DMS153 (cell line): ENCODE measurements around the gene GPC4.
"Not testable (repeated sequence)": the region's sequence is repeated elsewhere in the genome, so short reads cannot be mapped to it uniquely, and the experiment has no call there.

Source experiments
- DNase-seq: peaks from one replicate; lab custom pipeline; 2025; lab: John Stamatoyannopoulos, UW

GPC4 gene

GRCh38 chrX:133365871-133366611 lies 49.2 kb downstream of the GPC4 start:
- no peak for DNase-seq

- no peak for DNase-seq
These were observed 50.4 kb downstream of the GPC4 start for GRCh38 chrX:133364865-133365264.

GRCh38 chrX:133364196-133364595 lies 51.1 kb downstream of the GPC4 start:
- DNase-seq: no peak

GRCh38 chrX:133362538-133362937 lies 52.8 kb downstream of the GPC4 start:
- no peak for DNase-seq

GRCh38 chrX:133359466-133359865 lies 55.8 kb downstream of the GPC4 start:
- no peak for DNase-seq

GRCh38 chrX:133353233-133353632 lies 62.1 kb downstream of the GPC4 start:
- DNase-seq: no peak

DNA sequence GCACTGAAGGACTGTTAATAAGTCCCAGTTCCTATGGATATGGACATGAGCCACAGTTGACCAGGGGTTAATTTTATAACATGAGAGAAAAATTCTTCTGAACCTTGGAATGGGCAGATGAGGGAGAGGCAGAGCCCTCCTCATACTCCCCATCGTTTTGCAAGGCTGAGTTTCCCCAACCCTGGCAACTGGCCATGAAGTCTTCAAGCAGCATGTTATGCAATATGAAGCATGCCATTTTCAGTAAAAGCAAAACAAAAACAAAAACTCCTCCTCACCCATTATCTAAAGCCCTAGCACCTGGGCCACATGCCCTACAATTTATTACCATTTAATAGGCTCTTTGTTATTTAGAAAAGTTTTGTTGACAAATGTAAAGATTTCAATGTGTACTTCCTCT lies 64.5 kb downstream of the GPC4 start:
- DNase-seq: no peak

DNA sequence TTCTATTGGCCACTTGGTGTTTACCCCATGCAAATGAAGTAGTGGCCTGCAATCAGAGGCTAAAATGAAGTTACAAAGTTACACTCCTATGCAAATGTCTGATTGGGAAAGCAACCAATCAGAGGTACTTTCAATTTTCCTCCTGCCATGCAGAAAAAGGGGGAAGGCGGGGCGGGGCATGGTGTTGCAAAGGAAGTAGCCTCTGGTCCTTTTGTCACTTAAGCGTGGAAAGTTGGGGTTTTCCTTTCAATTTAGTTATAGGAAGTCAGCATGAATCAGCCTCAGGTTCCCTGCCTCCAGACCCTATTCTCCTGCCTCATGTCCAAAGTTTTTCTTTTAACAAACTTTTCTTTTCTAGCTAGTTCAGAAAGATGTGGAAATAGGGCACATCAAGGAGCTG lies 69.3 kb downstream of the GPC4 start:
- no peak for DNase-seq

DNA sequence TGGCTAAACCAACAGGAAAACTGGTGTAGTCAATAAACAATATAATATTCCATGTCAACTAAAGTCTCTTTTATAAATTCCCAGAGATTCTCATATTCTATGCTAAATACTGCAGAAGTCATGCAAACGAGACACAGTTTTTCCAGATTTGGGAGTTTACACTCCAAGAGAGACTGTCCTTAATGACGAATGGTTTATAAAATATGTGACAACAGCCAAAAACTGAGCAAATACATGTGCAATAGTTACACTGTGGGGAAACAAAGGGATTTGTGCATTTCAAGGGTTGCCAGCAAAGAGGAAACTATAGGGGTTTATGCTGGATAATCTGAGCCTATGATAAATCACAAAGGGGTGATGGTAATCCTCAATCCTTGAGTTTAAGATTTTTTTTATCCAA lies 75.7 kb downstream of the GPC4 start:
- DNase-seq: no peak

- DNase-seq: no peak
These were observed 78.0 kb downstream of the GPC4 start for GRCh38 chrX:133337250-133337649.

DNA sequence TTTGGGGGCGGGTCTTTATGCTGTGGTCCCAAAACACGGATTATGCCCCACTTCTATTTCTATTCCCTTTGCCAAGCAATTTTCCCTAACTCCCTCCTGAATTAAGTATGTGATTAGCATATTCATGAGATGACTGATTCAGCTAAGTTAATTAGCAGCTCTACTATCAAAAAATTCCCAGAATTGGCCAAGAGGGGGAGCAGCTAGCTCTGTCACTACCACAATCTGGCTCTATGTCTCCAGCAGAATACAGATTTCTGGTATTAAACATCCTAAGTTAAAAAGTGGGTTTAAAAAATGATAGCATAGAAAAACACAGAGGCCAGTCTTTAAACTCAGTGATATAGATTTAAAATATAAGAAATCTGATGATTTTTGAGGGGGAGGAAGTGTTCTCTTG lies 80.3 kb downstream of the GPC4 start:
- DNase-seq: no peak

DNA sequence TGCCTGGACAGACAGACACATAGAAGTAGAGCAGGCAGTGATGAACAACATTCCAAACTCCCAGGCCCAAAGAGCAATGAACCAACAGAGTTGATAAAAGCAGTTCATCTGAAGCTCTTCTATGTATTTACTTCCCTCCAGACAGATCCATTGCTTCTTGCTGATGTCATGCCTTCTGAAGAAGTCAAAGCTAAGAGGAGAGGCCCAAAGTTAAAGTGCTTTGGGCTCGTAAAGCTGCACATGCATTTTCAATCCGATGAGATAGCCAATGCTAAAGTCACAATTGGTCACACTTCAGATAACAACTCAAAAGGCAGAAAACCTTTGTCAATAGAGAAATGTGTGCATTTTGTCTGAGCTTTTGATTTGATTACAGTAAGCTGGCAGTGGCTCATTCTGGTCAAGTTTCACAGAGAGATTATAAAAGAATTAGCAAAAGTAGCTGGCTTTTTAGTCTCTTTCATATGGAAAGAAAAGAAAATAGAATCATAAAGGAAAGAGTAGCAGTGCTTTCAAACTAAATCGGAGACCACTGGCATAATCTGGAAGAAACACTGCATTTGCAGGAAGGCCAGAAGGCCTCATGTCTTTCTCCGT lies 82.0 kb downstream of the GPC4 start:
- no peak for DNase-seq

DNA sequence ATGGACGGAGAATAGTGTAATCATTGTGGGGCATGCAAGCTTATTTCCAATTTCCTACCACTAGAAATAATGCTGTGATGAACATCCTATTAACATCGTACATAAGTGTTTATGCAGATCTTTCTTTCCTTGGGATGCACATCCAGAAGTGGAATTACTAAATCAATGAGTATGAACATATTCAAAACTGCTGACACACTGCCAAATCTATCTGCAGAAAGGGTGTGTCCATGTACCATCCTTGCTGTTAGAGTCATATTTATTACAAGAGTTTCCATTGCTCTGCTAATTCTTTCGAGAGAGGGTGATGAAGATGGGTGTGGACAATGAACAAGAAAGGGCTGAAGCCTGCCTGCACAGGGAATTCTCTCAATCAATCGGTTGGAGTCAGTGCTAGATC lies 82.6 kb downstream of the GPC4 start:
- no peak for DNase-seq

GRCh38 chrX:133330956-133331355 lies 84.3 kb downstream of the GPC4 start:
- no peak for DNase-seq

DNA sequence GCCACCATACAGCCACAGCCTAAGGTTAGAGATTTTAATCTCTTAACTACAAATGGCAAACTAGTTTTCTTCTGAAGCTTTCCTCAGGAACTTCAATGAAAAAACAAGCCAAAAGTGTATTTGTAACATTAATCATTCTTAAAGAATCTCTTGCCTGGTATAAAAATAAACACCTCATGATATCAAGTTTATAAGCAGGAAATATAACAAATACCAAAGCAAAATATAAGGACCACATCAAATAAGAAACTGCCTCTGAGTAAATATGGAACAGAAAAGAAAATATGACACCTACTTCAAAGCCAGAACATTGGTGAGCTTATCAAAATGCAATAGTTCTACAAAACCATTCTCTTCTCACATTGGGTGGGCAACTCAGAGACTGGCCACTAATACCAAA lies 89.9 kb downstream of the GPC4 start:
- no peak for DNase-seq

DNA sequence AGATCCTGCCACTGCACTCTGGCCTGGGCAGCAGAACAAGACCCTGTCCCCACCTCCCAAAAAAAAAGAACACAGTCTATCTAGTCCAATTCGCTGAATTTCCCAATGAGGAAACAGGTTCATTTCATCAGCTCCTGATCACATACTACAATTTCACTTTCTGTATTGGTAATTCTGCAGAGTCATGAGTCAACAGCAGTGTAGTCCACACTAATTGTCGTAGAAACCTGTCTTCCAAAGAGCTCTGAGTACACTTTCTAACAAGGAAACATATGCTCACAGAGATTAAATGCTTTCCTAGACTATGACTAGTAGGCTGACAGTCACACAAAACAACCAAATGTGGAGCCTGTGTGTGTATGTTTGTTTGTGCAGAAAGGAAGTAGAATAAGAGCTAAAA lies 91.9 kb downstream of the GPC4 start:
- DNase-seq: peak; percentile 30

DNA sequence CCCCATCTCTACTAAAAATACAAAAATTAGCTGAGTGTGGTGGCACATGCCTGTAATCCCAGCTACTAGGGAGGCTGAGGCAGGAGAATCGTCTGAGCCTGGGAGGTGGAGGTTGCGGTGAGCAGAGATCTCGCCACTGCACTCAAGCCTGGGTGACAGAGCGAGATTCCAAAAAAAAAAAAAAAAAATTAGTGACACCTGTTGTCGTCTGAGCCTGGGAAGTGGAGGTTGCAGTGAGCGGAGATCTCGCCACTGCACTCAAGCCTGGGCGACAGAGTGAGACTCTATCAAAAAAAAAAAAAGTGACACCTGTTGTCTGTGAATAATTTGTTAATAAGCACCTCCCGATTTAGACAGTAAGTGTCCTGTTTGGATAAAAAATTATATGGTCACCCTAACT lies 93.0 kb downstream of the GPC4 start:
- not testable (repeated sequence) for DNase-seq

GRCh38 chrX:133321451-133321850 lies 93.8 kb downstream of the GPC4 start:
- no peak for DNase-seq

DNA sequence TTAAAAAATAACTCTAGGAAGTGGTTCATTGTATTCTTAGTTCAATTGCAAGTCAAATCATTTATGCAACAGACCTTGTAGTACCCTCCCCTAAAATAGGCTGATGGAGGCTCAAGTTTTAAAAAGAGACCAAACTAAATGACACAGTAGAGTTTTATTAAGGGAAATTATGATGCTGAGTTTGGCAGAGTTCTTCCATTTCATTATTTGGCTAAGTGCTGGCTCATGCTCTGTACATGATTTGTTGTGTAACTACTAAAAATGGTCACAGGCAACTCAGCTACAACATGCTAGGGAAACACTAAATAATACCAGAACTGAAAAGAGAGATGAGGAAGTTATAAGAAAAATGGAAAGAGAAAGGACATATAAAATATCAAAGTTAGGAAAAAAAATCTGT lies 101.0 kb downstream of the GPC4 start:
- DNase-seq: no peak

- DNase-seq: no peak
These were observed 106.8 kb downstream of the GPC4 start for GRCh38 chrX:133308499-133308897.

- no peak for DNase-seq
These were observed 107.4 kb downstream of the GPC4 start for GRCh38 chrX:133307637-133308498.

- DNase-seq: no peak
These were observed 108.2 kb downstream of the GPC4 start for GRCh38 chrX:133307094-133307493.

GRCh38 chrX:133306316-133306715 lies 109.0 kb downstream of the GPC4 start:
- DNase-seq: no peak
